ENCODE data around the gene NID2. TPM values are rescaled to one million over a fixed set of nuclear protein-coding genes. Genes with fewer than 3 reads are reported as not detected.
A peak's percentile ranks its signal among the peaks of the same experiment; 100 is the strongest.

The NID2 gene
- total and polyA plus RNA-seq, 4 donors = 2.3 to 23.3 (median 10.1) TPM

GRCh38 chr14:52079239-52079959 is 10.5 kb upstream of the NID2 start:
- H3K9ac ChIP-seq (ENCODE audit: low read depth in 1 of 2, low read length in 2 of 2) = no peak overlapping the region
- H3K4me1 ChIP-seq (ENCODE audit: control insufficient read depth in 4 of 4, insufficient read depth in 4 of 4, low read length in 3 of 4) = no peaks in the 10 kb centered on the region
- peaks cover 0 to 5% (median 0%) of the 10 kb centered on the region in 4 donors for H3K9me3 ChIP-seq (ENCODE audit: control insufficient read depth in 4 of 4, low read length in 3 of 4)
- no peaks in the 10 kb centered on the region for H3K36me3 ChIP-seq (ENCODE audit: control insufficient read depth in 4 of 4, insufficient read depth in 3 of 4, low read depth in 1 of 4, low read length in 3 of 4)
- no peak for TF ChIP-seq RXRA (IDR thresholded peaks at IDR 0.05)
- TF ChIP-seq CTCF (IDR thresholded peaks at IDR 0.05; ENCODE audit: low read depth, low read length, missing input control) = no peak
- TF ChIP-seq NR2F2 (IDR thresholded peaks at IDR 0.05) = peak; percentile 64
- no peak for DNase-seq (ENCODE audit: low spot score)
- H3K27me3 ChIP-seq (ENCODE audit: control insufficient read depth in 4 of 4, insufficient read depth in 4 of 4, low read length in 3 of 4) = peaks cover 0 to 3% (median 1%) of the 10 kb centered on the region in 4 donors
- no peak overlapping the region for H3K4me3 ChIP-seq (ENCODE audit: low read depth in 1 of 3, low read length in 3 of 3)
- WGBS = 62% methylated on average over 7 of the region's 7 CpGs
- H3K27ac ChIP-seq (ENCODE audit: low read depth in 1 of 2, low read length in 2 of 2) = no peak overlapping the region

- 74% methylated on average over 2 of the region's 2 CpGs for WGBS
- DNase-seq (ENCODE audit: low spot score) = no peak
- peaks cover 0 to 3% (median 1%) of the 10 kb centered on the region in 4 donors for H3K27me3 ChIP-seq (ENCODE audit: control insufficient read depth in 4 of 4, insufficient read depth in 4 of 4, low read length in 3 of 4)
- H3K4me3 ChIP-seq (ENCODE audit: low read depth in 1 of 3, low read length in 3 of 3) = no peak overlapping the region
- no peaks in the 10 kb centered on the region for H3K36me3 ChIP-seq (ENCODE audit: control insufficient read depth in 4 of 4, insufficient read depth in 3 of 4, low read depth in 1 of 4, low read length in 3 of 4)
- H3K4me1 ChIP-seq (ENCODE audit: control insufficient read depth in 4 of 4, insufficient read depth in 4 of 4, low read length in 3 of 4) = no peaks in the 10 kb centered on the region
- H3K27ac ChIP-seq (ENCODE audit: low read depth in 1 of 2, low read length in 2 of 2) = no peak overlapping the region
- no peak overlapping the region for H3K9ac ChIP-seq (ENCODE audit: low read depth in 1 of 2, low read length in 2 of 2)
- no peaks in the 10 kb centered on the region for H3K9me3 ChIP-seq (ENCODE audit: control insufficient read depth in 4 of 4, low read length in 3 of 4)
- TF ChIP-seq SP1 (IDR thresholded peaks at IDR 0.05) = no peak
- no peak for TF ChIP-seq RXRA (IDR thresholded peaks at IDR 0.05)
- no peak for TF ChIP-seq HNF4A (conservative IDR thresholded peaks at IDR 0.05)
- TF ChIP-seq REST (IDR thresholded peaks at IDR 0.05) = no peak
- no peak for TF ChIP-seq RAD21 (IDR thresholded peaks at IDR 0.05)
- no peak for TF ChIP-seq ZBTB33 (IDR thresholded peaks at IDR 0.05)
- TF ChIP-seq GABPA (IDR thresholded peaks at IDR 0.05 in 1 of 2, conservative IDR thresholded peaks at IDR 0.05 in 1 of 2) = no peak
- no peak for TF ChIP-seq TAF1 (conservative IDR thresholded peaks at IDR 0.05)
- TF ChIP-seq FOXA2 (IDR thresholded peaks at IDR 0.05) = no peak
- TF ChIP-seq EGR1 (IDR thresholded peaks at IDR 0.05; ENCODE audit: low read depth in 2 of 2) = no peak
- no peak for TF ChIP-seq NR2F2 (IDR thresholded peaks at IDR 0.05)
- no peak for TF ChIP-seq YY1 (IDR thresholded peaks at IDR 0.05)
- TF ChIP-seq ATF3 (IDR thresholded peaks at IDR 0.05) = no peak
- TF ChIP-seq FOXA1 (IDR thresholded peaks at IDR 0.05) = no peak
These were observed 9.9 kb upstream of the NID2 start for GRCh38 chr14:52078721-52079120.

All from liver (tissue), 9 donors.